HG02981 (cell line): ENCODE measurements around the gene TBC1D10A.

ENCODE experiments used
- ATAC-seq: cut with Tn5 transposase; IDR thresholded peaks from one replicate; pipeline ENCODE4 v1.9.1; 2021; ENCODE audit warnings: mild to moderate bottlenecking, moderate library complexity; ENCODE audit not compliant: unreplicated experiment

TBC1D10A gene

DNA sequence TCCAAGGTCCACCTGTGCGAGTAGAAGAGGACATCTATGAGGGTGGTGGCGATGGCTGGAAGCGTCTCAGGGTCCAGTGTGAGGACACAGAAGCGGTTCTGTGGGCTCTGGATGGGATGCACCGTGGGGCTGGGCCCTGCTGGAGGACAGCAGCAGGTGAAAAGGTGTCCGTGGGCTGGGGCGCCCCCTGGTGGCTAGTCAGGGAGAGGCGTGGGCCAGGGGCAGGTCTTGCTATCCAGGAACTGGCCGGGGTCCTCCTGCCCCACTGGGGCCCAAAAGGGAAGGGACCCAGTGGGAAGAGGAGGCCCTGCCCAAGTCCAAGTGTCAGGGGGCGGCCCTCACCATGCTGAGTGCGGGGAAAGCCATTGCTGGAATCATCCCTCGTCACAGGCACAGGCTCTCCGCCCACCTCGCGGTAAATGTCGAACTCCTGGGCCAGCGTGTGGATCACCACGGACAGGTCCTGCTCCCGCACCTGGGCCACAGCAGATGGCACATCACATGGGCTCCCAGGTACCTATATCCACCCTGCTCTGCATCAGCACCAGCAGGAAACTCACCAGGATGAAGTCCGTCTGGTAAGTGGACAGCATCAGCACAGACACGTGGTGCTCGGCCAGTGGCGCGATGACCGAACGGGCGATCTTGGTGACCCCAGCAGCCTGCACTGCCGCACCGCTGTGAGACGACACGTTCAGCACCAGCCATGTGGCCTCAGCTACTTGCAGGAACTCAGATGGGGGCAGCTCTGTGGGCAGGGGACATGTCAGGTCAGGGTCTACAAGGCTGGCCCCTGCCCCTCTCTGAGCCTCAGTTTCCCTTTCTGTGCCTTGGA is 39.7 kb downstream of the TBC1D10A start:
- no peak for ATAC-seq

DNA sequence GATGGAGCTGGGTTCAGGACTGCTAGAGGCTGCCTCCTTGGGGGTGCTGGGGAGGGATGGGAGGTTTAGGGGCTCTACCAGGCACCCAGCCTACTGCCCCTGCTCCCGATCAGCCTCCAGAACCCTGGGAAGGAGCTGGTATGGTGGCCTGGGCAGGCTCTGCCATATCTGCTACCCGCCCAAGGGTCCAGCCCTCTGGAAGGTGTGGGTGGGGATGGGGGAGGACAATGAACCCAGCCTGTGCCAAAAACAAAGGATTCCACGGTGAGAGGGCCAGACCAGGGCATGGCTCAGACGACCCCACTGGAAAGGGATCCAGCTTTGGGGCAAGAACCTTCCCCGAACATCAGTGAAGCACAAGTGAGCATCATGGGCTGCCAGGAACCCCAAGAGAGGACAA is 40.4 kb downstream of the TBC1D10A start:
- no peak for ATAC-seq

DNA sequence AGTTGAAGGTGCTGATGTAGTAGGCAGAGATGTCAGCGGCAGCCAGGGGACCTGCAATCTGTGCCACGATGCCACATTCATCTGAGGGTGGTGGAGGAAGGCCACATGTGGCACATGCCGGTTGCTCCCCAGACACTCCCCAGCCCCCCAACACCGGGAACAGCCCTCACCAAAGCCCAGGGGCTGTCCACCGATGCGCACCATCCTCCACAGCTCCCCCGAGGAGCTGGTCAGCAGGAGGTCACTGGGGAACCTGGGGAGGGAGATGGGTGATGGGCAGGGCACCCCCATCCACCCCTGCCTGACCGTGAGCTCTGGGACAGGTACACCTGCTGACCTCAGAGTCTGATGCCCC is 40.9 kb downstream of the TBC1D10A start:
- ATAC-seq: no peak

DNA sequence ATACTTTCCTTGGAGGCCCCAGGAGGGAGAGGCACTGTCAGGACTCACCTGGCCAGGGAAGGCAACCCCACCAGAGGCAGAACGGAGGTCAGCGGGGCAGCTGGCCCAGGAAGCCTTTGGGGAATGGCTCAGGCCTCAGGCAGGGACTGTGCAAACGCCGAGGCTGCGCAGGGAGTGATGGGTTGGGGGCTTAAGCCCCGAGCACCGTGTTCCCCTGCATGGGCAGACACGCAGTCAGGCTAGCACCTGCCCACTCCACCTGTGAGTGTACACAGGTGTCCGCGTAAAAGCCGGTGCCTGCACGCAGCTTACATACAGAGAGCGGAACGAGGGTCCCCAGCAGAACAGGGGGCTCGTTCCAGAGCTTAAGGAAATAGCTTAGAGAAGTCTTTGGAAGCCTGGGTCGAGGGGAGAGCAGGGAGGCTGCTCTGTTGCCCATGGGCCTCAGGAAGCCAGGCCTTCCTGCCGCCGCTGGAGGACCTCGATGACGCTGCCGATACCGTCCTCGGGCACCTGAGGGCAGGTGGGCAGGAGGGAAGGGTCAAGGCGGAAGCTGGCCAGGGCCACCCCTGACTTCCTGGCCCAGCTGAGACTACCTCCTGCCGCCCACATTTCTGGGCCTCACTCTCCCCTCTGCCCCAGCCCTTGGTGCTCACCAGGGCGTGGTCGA is 41.4 kb downstream of the TBC1D10A start:
- ATAC-seq: no peak

DNA sequence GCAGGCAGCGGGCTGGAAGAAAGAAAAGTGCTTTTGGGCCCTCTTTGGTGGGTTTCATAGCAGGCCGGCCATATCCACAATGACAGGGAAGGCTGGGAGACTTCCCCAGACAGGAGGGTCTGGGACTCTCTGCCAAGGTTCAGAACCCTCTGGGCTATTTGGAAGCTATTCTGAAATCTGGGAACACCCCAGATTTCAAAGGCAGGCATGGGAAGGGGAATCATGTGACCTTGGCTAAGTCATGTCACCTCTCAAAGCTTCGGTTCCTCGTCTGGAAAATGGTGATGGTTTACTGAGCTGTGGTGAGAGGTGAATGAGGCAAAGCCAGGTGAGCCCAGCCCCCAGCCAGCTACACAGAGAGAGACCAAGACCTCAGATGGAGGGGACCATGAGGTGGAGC is 42.1 kb downstream of the TBC1D10A start:
- no peak for ATAC-seq

DNA sequence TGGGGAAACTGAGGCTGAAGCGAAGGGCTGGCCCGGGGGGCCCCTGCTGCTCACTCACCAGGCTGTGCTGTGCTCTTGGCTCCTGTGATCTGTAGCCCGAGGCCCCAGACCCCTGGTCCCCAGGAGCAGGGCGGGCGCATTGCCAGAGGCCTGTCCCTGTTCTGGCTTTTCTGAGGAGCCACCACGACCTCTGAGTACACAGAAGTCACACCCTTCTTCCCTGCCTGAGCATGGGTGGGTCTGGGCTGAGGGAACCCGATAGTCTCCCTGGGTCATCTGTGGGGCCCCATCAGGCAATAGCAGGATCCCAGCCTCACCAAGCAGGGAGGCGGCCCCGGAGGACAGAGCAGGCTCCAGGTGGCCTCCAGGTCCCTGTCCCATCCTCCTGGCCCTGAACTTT is 42.6 kb downstream of the TBC1D10A start:
- no peak for ATAC-seq

DNA sequence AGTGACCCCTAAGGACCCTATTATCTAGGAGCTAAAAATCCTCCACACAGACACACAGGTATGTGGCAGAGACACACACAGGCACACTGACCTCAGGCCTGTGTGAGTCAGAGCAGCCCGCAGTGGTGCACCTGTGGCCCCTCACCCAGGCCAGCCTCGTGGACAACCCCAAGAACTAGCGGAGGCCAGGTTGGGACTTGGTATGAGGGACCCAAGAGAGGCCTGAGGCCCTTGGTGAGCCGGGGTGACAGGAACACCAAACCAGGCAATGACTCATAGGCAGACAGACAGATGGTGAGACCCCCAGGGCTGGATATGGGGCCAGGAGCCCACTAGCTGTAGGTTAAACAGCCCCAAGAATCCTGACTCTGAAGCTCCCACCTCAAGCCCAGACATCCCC is 43.4 kb downstream of the TBC1D10A start:
- ATAC-seq: no peak

DNA sequence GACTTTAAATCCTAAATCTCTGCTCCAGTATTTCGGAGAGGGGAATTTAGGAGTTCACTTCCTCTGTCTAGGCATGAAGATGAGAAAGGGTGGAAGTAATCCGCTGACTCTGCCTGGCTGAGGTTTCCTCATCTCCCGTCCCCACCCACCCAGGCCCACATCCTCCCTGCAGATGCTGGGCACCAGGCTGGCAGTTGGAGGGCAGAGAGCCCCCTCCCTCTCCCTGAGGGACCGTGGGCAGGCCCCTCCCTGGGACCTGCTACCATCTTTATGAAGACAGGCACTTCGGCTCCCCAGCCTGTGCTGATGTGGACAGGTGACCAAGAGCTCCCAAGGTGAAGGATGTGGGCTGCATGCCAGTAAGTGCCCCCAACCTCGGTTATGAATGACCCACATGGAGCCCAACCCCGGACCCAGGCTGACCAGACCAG is 44.1 kb downstream of the TBC1D10A start:
- ATAC-seq: no peak

DNA sequence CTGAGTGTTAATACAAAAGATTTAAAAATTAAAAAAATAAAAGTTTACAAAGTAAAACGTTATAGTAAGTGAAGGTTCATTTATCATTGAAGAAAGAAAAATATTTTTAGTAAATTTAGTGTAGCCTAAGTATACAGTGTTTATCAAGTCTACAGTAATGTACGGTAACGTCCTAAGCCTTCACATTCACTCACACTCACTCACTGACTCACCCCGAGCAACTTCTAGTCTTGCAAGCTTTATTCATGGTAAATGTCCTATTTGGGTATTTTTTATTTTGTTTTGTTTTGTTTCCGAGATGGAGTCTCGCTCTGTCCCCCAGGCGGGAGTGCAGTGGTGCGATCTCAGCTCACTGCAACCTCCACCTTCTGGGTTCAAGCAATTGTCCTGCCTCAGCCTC is 46.2 kb downstream of the TBC1D10A start:
- ATAC-seq: no peak

DNA sequence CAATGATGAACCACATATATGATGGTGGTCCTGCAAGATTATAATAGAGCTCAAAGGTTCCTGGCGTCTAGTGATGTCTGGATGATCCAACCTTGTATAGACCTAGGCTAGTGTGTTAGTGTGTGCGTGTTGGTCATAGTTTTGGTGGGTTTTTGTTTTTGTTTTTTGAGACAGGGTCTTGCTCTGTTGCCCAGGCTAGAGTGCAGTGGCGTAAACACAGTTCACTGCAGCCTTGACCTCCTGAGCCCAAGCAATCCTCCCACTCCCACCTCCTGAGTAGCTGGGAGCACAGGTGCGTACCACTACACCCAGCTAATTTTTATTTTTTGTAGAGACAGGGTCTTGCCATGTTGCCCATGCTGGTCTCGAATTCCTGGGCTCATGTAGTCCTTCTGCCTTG is 46.8 kb downstream of the TBC1D10A start:
- no peak for ATAC-seq

DNA sequence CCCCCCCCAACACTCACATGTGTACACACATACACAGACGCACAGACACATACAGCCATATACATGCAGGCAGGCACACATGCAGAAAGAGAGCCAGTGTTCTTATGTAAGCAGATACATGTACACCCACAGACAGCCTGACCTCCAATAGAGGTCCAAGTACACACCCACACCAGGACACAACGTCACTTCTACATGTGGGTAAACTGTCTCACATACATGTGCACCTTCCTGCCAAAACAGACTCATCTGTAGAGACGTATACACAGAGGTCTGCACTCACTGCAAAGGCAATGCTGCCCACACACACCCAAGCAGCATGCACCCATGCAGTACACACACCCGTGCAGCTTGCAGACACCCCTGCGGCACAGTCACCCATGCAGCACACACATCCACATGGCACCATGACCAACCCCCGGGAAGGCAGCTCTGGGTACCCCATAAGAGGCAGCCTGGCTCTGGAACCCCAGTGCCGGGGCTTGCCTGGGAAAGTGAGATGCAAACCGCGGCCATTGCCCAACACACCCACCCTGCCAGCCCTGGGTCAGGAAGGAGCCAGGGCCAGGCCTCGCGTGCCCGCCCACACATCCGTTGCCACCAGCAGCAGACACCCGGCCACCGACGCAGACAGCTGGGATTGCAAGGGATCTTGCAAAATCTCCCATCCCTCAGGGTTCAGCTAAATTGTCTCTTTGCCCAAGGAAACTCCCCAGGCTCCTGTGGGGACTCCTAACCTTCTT is 47.5 kb downstream of the TBC1D10A start:
- ATAC-seq: no peak

DNA sequence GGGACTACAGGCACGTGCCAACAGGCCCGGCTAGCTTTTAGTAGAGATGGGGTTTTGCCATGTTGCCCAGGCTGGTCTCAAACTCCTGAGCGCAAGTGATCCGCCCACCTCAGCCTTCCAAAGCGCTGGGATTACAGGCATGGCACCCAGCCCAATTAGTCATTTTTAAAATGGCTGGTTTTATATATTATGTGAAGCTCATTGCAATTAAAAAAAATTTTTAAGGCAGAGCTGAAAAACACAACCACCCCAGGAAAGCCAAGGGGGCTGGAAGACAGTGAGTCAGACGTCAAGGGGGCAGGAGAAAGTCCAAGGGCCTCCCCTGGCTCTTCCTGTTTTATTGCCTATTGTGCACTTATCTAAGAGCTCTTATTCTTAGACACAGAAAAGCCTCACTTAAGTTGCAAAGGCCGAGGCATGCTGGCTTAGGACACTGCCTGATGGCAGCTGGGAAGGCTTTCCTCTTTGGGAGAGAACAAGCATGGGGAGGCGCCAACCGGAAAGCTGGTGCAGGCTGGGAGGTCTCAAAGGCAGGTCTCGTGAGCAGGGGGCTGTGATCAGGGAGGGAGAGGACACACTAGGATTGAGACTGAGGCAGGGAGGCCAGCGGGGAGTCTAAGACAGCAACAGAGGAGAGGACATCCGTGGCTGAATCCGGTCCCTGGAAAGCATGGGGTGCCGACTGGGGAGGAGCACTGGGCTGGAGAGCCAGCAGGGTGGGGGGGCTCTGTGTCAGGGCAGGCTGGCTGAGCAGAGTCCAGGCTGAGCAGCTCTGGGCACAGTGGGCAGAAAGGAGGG is 49.0 kb downstream of the TBC1D10A start:
- ATAC-seq: no peak

DNA sequence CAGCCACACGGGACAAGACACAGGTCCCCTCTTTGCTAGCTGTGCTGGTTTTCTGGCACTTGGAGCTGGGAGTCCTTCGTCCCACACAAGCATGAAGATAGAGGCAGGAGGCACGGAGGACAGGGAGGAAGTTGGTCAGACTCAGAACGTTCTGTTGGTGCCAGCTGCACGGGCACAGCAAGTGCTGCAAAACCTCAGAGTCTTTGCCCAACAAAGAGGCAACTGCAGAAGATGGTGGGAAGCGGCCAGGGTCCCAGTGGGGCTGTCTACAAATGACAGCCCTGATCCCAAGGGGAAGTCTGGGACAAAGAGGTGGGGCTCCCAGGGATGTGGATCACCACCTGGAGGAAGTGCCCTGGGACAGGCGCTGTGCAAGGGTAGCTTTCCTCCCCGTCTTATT is 50.7 kb downstream of the TBC1D10A start:
- ATAC-seq: no peak

DNA sequence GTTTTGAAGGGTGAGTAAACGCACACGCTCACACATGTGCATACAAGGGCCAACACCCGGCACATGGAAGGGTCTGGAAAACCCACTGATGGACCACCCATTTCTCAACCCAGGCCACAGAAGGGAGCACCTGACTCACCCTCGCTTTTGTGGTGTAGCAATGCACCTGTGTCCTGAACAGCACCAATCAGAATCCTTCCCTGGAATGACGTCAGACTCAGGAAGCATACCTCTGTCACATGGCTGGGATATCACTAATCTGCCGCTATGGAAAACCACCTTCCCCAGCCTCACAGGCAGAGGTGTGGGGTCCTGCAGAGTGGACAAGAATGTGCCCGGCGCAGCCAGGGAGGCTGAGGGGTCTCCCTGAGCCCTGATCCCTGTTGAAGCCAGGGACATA is 51.1 kb downstream of the TBC1D10A start:
- no peak for ATAC-seq

DNA sequence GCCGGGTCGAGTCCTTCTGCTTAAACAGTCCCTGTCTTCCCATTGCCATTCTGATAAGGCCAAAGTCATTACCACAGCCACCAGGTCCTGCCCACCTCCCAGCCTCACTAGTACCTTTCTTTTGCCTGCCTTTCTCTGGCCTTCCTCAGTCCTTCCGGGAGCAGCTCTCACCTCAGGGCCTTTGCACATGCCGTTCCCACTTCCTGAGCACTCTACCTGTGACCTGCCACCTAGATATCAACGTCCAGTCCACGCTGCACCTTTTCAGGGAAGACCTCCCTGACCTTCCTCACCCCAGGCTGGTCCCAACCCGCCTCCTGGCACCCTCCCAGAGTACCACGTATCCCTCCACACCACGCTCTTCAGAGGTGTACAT is 52.3 kb downstream of the TBC1D10A start:
- ATAC-seq: no peak

DNA sequence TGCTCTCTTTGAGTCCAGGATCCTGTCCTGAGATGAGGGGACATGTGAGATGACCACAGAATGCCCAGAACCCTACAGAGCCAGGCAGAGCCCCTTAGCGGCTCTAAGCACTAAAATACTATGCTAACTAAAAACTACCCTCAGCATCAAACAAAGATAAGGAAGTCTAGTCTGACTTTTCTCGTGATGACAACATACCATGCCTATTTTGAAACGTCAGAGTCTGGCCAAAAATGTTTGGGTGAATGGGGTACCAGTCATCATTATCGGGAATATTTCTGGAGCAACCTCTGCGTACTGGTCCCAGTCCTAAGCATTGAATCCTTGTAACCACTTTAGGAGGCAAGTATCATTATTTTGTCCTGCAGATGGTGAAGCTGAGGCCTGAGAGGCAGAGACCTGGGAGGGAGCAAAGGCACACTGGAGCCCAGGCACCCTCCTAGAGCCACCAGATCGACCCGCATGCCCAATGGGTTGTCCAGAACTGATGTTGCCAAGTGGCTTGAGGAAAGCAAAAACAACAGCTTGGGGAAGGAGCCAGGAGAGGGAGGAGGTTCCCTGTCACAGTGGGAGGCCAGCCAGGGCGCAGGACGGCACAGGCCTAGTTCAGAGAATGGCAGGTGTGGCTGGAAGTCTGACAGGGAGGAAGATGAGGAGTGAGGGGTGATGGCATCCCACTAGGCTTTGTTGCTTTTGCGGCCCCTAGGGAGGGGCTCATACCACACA is 52.9 kb downstream of the TBC1D10A start:
- ATAC-seq: no peak

DNA sequence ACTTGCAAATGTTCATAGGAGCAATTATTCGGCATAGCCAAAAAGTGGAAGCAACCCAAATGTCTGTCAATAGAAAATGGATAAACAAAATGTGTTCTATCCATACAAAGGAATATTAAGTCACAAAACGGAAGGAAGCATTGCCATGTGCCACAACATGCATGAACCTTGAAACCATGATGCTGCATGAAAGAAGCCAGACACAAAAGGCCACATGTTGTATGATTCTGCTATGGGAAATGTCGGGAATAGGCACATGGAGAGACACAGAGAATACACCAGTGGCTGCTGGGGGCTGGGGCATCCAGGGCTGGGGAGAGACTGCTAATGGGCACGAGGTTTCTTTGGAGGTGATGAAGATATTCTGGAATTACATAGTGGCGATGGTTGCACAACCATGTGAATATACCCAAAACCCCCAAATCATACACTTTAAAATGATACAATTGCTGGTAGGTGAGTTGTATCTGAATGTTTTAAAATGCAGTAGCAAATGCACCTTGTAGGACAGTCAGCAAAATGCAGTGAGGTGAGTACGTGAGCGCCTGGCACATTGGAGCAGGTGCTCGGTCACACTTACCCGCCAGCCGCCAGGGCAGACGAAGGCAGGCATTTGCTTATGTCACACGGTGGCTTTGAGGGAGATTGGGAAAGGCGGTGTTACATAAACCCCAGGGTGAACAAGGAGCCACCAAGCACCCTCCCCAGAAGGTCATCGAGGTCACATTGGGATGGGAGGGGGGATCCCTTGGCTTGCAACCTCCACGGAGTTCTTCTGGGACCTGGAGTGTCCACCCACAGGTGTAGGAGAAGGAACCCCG is 53.8 kb downstream of the TBC1D10A start:
- ATAC-seq: no peak

DNA sequence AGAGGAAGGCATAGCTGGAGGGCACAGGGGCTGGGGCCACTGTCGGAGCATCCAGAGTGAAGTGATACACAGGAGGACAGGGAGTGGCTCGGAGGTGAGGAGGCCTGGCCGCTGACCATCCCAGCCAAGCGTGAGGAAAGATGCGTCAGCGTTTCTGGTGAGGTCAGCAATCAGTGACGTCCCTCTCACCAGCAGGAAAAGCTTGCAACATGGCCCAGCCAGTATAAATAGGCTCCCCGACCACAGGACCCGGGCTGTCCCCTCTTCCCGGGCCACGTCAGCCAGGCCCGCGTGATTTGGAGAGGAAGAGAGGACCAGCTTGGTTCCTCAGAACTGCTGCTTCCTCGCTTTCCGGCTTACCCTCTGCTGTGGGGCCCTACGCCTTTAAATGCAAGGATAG is 55.9 kb downstream of the TBC1D10A start:
- ATAC-seq: no peak

DNA sequence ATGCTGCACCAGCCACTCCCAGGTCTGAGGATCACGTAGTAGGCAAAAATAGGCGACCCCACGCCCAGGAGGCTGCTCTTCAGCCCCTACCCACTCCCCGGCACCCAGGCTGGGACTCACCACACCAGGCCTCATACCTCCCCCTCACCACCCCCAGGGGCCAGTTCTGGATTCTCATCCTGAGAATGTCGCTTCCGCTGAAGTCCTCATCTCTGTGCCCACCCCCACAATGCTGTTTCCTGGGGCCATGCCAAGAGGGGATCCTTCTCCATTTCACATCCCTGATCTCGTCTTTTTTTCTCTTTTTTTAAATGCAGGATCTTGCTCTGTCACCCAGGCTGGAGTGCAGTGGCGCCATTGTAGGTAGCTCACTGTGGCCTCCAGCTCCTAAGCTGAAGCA is 58.4 kb downstream of the TBC1D10A start:
- no peak for ATAC-seq
